ENCODE results near the gene MORF4L1.
"Not testable (repeated sequence)": the region's sequence is repeated elsewhere in the genome, so short reads cannot be mapped to it uniquely, and the experiment has no call there.

Gene MORF4L1

DNA sequence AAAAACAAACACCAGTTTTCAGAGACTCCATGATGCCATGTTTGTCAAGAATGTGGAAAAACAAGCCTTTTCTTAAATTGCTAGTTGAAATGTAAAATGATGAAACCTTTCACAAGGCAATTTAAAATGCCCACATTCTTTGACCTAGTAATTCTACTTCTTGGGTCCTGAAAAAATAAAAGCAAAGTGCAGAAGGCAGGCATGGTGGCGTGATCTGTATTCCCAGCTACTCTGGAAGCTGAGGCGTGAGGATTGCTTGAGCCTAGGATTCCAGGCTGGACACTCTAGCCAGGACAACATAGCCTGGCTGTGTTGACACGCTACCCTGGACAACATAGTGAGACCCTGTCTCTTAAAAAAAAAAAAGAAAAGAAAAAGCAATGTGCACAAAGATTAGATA lies 4.3 kb upstream of the MORF4L1 start:
- H3K27ac ChIP-seq (ENCODE audit: low read depth, low read length) = no peak overlapping the region
- H2BK120ac ChIP-seq (ENCODE audit: insufficient read depth, low read length, poor library complexity) = no peak overlapping the region
- no CpG with 5 or more reads among the region's 3 CpGs for WGBS (ENCODE audit: extremely low coverage, insufficient coverage, insufficient read length)
- H3K79me1 ChIP-seq (ENCODE audit: low read length) = peaks cover 10% of the 10 kb centered on the region
- H3K4me1 ChIP-seq (ENCODE audit: control insufficient read depth in 1 of 2, insufficient read depth in 2 of 2, low read length in 2 of 2) = peaks cover 3 to 4% of the 10 kb centered on the region in 2 experiments
- no peak overlapping the region for H3K23ac ChIP-seq (ENCODE audit: low read length)
- no peak overlapping the region for H4K91ac ChIP-seq (ENCODE audit: low read depth, low read length)
- H3K36me3 ChIP-seq (ENCODE audit: control insufficient read depth in 1 of 2, insufficient read depth in 2 of 2, low read length in 2 of 2) = no peaks in the 10 kb centered on the region
- H2AFZ ChIP-seq (ENCODE audit: insufficient read depth, low read length, poor library complexity) = no peak overlapping the region
- no peak overlapping the region for H2AK5ac ChIP-seq (ENCODE audit: low read length)
- no peak overlapping the region for H3K18ac ChIP-seq (ENCODE audit: low read length)
- H3K4me3 ChIP-seq (ENCODE audit: low read depth, low read length) = no peak overlapping the region
- H3K9me3 ChIP-seq (ENCODE audit: insufficient read depth, low read depth, low read length) = no peaks in the 10 kb centered on the region
- no peaks in the 10 kb centered on the region for H3K27me3 ChIP-seq (ENCODE audit: insufficient read depth, low read length)
- peak; percentile 78 to 94 for DNase-seq
- H3K4ac ChIP-seq (ENCODE audit: low read depth, low read length) = no peak overlapping the region
- H3K79me2 ChIP-seq (ENCODE audit: control insufficient read depth, insufficient read depth, low read length, poor library complexity) = peaks cover 8% of the 10 kb centered on the region
- no peak overlapping the region for H3K4me2 ChIP-seq (ENCODE audit: low read length)
- no peak overlapping the region for H4K8ac ChIP-seq (ENCODE audit: low read depth, low read length)
- no peak overlapping the region for H3K9ac ChIP-seq (ENCODE audit: low read length)
- no peak overlapping the region for H4K12ac ChIP-seq (ENCODE audit: low read depth, low read length)
- no peak overlapping the region for H2BK5ac ChIP-seq (ENCODE audit: low read depth, low read length, poor library complexity)
- H2BK12ac ChIP-seq (ENCODE audit: low read length) = no peak overlapping the region
- H3K14ac ChIP-seq (ENCODE audit: low read length) = no peak overlapping the region

DNA sequence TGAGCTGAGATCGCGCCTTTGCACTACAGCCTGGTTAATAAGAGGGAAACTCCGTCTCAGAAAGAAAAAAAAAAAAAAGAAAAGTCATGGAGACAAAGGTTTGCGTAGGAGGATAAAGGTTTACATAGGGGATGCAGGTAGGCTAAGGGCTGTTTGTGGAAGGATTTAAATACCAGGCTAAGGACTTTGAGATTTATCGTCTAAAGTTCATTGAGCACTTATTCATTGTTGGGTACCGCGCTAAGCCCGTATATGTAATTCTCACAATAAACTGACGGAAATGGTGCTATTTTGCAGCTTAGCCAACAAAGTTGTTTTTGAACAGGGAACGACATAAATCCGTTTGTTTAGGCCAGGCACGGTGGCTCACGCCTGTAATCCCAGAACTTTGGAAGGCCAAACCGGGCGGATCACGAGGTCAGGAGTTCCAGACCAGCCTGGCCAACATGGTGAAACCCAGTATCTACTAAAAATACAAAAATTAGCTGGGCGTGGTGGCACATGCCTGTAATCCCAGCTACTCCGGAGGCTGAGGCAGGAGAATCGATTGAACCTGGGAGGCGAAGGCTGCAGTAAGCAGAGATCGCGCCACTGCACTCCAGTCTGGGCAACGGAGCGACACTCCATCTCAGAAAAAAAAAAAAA lies 1.1 kb upstream of the MORF4L1 start:
- not testable (repeated sequence) for H2AFZ ChIP-seq (ENCODE audit: insufficient read depth, low read length, poor library complexity); H3K4ac ChIP-seq (ENCODE audit: low read depth, low read length); H3K9ac ChIP-seq (ENCODE audit: low read length); H3K14ac ChIP-seq (ENCODE audit: low read length); H3K4me3 ChIP-seq (ENCODE audit: low read depth, low read length); H3K9me3 ChIP-seq (ENCODE audit: insufficient read depth, low read depth, low read length); H2BK120ac ChIP-seq (ENCODE audit: insufficient read depth, low read length, poor library complexity); H2AK5ac ChIP-seq (ENCODE audit: low read length); H3K27ac ChIP-seq (ENCODE audit: low read depth, low read length); H3K4me1 ChIP-seq (ENCODE audit: control insufficient read depth in 1 of 2, insufficient read depth in 2 of 2, low read length in 2 of 2); H2BK12ac ChIP-seq (ENCODE audit: low read length); H2BK5ac ChIP-seq (ENCODE audit: low read depth, low read length, poor library complexity); H3K36me3 ChIP-seq (ENCODE audit: control insufficient read depth in 1 of 2, insufficient read depth in 2 of 2, low read length in 2 of 2); H3K27me3 ChIP-seq (ENCODE audit: insufficient read depth, low read length); H4K12ac ChIP-seq (ENCODE audit: low read depth, low read length); H3K23ac ChIP-seq (ENCODE audit: low read length); H3K18ac ChIP-seq (ENCODE audit: low read length)
- Histone ChIP-seq H4K91ac (ENCODE audit: low read depth, low read length) (peak overlapping the region; percentile 40), H3K79me1 (ENCODE audit: low read length) (peaks cover 12% of the 10 kb centered on the region), H4K8ac (ENCODE audit: low read depth, low read length) (peak overlapping the region; percentile 62), H3K4me2 (ENCODE audit: low read length) (peak overlapping the region; percentile 70), H3K79me2 (ENCODE audit: control insufficient read depth, insufficient read depth, low read length, poor library complexity) (peaks cover 27% of the 10 kb centered on the region)
- DNase-seq = peak; percentile 86 to 89
- no CpG with 5 or more reads among the region's 24 CpGs for WGBS (ENCODE audit: extremely low coverage, insufficient coverage, insufficient read length)

DNA sequence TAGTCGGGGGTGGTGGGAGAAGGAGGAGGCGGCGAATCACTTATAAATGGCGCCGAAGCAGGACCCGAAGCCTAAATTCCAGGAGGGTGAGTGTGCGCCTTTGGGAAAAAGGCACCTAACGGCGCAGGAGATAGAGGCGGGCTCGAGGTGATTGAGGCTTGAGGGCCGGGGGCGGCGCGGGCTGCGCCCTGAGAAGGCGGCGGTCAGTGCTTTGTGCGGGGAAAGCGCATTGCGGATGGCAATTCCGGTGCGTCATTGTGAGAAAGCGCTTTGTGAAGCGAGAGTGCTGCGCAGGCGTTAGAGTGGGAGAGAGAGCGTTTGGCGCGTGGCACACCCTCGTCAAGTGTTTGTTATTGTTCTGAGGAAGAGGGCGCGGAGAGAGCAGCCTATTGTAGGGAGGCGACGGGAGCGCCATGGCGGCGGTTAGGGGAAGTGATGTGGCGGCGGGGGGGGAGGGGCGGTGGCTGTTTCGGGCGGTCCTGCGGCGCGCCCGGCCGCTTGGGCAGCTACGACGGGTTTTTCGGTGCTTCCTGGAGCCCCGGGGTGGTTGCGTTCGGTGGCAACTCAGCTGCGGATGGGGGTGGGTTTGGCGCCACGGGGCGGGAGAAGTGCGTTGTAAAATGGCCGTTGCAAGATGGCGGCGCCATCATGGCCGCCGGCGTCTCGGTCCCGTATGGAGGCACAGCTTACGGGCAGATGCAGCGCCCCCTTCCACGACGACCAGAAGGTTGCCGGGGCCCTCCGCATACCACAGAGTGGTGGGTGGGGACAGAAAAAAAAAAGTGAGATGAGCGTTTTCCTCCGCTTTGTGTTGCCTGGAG lies 492 bp downstream of the MORF4L1 start:
- WGBS (ENCODE audit: extremely low coverage, insufficient coverage, insufficient read length) = no CpG with 5 or more reads among the region's 75 CpGs
- Histone ChIP-seq H3K36me3 (ENCODE audit: control insufficient read depth in 1 of 2, insufficient read depth in 2 of 2, low read length in 2 of 2) (peaks cover 0 to 2% of the 10 kb centered on the region in 2 experiments), H4K12ac (ENCODE audit: low read depth, low read length) (peak overlapping the region; percentile 97), H3K4ac (ENCODE audit: low read depth, low read length) (peak overlapping the region; percentile 100), H3K4me3 (ENCODE audit: low read depth, low read length) (peak overlapping the region; percentile 97), H3K9me3 (ENCODE audit: insufficient read depth, low read depth, low read length) (no peaks in the 10 kb centered on the region), H4K91ac (ENCODE audit: low read depth, low read length) (peak overlapping the region; percentile 100), H3K79me1 (ENCODE audit: low read length) (peaks cover 12% of the 10 kb centered on the region), H3K23ac (ENCODE audit: low read length) (peak overlapping the region; percentile 38), H2AK5ac (ENCODE audit: low read length) (peak overlapping the region; percentile 99), H3K27me3 (ENCODE audit: insufficient read depth, low read length) (no peaks in the 10 kb centered on the region), H3K4me2 (ENCODE audit: low read length) (peak overlapping the region; percentile 70), H2BK12ac (ENCODE audit: low read length) (peak overlapping the region; percentile 81), H2BK120ac (ENCODE audit: insufficient read depth, low read length, poor library complexity) (peak overlapping the region; percentile 98), H3K9ac (ENCODE audit: low read length) (peak overlapping the region; percentile 100), H2BK5ac (ENCODE audit: low read depth, low read length, poor library complexity) (peak overlapping the region; percentile 100), H3K27ac (ENCODE audit: low read depth, low read length) (peak overlapping the region; percentile 99), H2AFZ (ENCODE audit: insufficient read depth, low read length, poor library complexity) (peak overlapping the region; percentile 94), H3K4me1 (ENCODE audit: control insufficient read depth in 1 of 2, insufficient read depth in 2 of 2, low read length in 2 of 2) (peaks cover 6 to 12% of the 10 kb centered on the region in 2 experiments), H4K8ac (ENCODE audit: low read depth, low read length) (peak overlapping the region; percentile 100), H3K14ac (ENCODE audit: low read length) (peak overlapping the region; percentile 100), H3K79me2 (ENCODE audit: control insufficient read depth, insufficient read depth, low read length, poor library complexity) (peaks cover 33% of the 10 kb centered on the region), H3K18ac (ENCODE audit: low read length) (peak overlapping the region; percentile 99)
- DNase-seq = peak; percentile 93 to 95

DNA sequence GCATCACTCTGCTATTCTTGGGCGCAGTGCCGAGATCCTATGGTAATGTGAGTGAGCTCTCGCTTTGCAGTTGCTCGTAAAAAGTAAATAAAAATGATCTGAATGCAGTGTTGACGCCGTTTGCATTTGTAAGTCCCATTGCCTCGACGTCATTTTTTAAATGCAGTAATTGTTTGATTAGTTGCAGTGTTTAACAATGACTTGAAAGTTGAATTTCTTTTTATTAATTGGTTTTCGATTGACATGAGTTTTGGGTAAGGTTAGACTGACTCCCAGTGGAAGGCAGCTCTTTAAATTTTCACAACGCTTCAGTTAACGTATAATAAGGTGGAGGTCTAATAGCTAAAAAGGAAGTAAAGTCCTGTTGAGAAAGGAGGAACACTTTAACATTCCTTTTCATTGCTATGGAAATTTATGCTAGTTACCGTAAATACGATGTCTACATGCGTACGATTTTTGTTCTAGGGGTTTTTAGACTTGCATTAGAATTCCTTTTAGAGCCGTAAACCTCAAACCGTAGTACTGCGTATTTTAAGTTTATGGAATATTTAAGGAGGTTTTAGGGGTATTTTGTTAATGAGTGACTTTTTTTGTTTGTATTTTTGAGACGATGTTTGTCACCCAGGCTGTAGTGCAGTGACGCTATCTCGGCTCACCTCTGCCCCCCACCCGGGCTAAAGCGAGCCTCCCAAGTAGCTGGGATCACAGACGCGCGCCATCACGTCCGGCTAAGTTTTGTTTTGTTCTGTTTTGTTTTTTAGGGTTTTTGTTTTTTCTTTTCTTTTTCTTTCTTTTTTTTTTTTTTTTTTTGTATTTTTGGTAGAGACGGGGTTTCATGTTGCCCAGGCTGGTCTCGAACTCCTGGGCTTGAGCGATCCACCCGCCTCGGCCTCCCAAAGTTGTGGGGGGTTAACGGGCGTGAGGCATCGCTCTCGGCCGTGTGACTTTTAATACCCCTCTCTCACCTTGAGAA lies 1.4 kb downstream of the MORF4L1 start:
- H2AFZ ChIP-seq (ENCODE audit: insufficient read depth, low read length, poor library complexity) = no peak overlapping the region
- H2BK5ac ChIP-seq (ENCODE audit: low read depth, low read length, poor library complexity) = no peak overlapping the region
- H3K9me3 ChIP-seq (ENCODE audit: insufficient read depth, low read depth, low read length) = no peaks in the 10 kb centered on the region
- WGBS (ENCODE audit: extremely low coverage, insufficient coverage, insufficient read length) = no CpG with 5 or more reads among the region's 38 CpGs
- peak overlapping the region; percentile 100 for H3K4ac ChIP-seq (ENCODE audit: low read depth, low read length)
- H3K4me3 ChIP-seq (ENCODE audit: low read depth, low read length) = peak overlapping the region; percentile 97
- no peak overlapping the region for H3K18ac ChIP-seq (ENCODE audit: low read length)
- H3K36me3 ChIP-seq (ENCODE audit: control insufficient read depth in 1 of 2, insufficient read depth in 2 of 2, low read length in 2 of 2) = peaks cover 0 to 4% of the 10 kb centered on the region in 2 experiments
- no peak overlapping the region for H4K12ac ChIP-seq (ENCODE audit: low read depth, low read length)
- no peak overlapping the region for H2BK120ac ChIP-seq (ENCODE audit: insufficient read depth, low read length, poor library complexity)
- peak overlapping the region; percentile 28 for H4K91ac ChIP-seq (ENCODE audit: low read depth, low read length)
- H2AK5ac ChIP-seq (ENCODE audit: low read length) = peak overlapping the region; percentile 41
- H3K4me2 ChIP-seq (ENCODE audit: low read length) = peak overlapping the region; percentile 70
- H3K79me1 ChIP-seq (ENCODE audit: low read length) = peaks cover 12% of the 10 kb centered on the region
- H2BK12ac ChIP-seq (ENCODE audit: low read length) = no peak overlapping the region
- H3K4me1 ChIP-seq (ENCODE audit: control insufficient read depth in 1 of 2, insufficient read depth in 2 of 2, low read length in 2 of 2) = peaks cover 6 to 12% of the 10 kb centered on the region in 2 experiments
- peaks cover 35% of the 10 kb centered on the region for H3K79me2 ChIP-seq (ENCODE audit: control insufficient read depth, insufficient read depth, low read length, poor library complexity)
- no peaks in the 10 kb centered on the region for H3K27me3 ChIP-seq (ENCODE audit: insufficient read depth, low read length)
- H3K23ac ChIP-seq (ENCODE audit: low read length) = no peak overlapping the region
- peak overlapping the region; percentile 35 for H4K8ac ChIP-seq (ENCODE audit: low read depth, low read length)
- H3K9ac ChIP-seq (ENCODE audit: low read length) = peak overlapping the region; percentile 77
- peak; percentile 30 to 75 for DNase-seq
- peak overlapping the region; percentile 99 for H3K27ac ChIP-seq (ENCODE audit: low read depth, low read length)
- peak overlapping the region; percentile 60 for H3K14ac ChIP-seq (ENCODE audit: low read length)
